Measurements from ENCODE around the gene FOXL1. TPM values are rescaled to one million over a fixed set of nuclear protein-coding genes. Genes with fewer than 3 reads are reported as not detected.

FOXL1 gene
- total and polyA plus RNA-seq, 2 of the 13 experiments (the other 11 are each of a cell fraction or from before 2014, with no cell fraction given): not detected

- TF ChIP-seq PAXIP1 (CRISPR knock-in tag; conservative IDR thresholded peaks at IDR 0.05) (no peak), THYN1 (CRISPR knock-in tag; IDR thresholded peaks at IDR 0.05; ENCODE audit: borderline replicate concordance, low read depth) (no peak)
These were observed 46.7 kb downstream of the FOXL1 start (continued) for GRCh38 chr16:86625029-86625428.

- WGBS (ENCODE audit: low lambda C conversion rate): 27% methylated on average over 7 of the region's 7 CpGs
- BruUV-seq (replicated peaks): no TSS peak
- no peak for FAIRE-seq
- H4K20me1 ChIP-seq (ENCODE audit: insufficient read depth, low read length): no peaks in the 10 kb centered on the region
- no peak overlapping the region for H3K27ac ChIP-seq (ENCODE audit: extremely low read length, insufficient read depth, low read length)
- in situ Hi-C loops (cut with HindIII; ENCODE audit: extremely low pct_ligation_motif_present, low pct_unique_long_range_greater_than_20kb) (no loop called here), intact Hi-C loops (cut with micrococcal nuclease; ENCODE audit: unreplicated experiment) (no loop called here)
- H2AFZ ChIP-seq (ENCODE audit: low read length): no peak overlapping the region
- no peaks in the 10 kb centered on the region for H3K79me2 ChIP-seq (ENCODE audit: insufficient read depth, low read length)
- no peak overlapping the region for H3K9ac ChIP-seq (ENCODE audit: insufficient read depth, low read depth, low read length)
- no peaks in the 10 kb centered on the region for H3K4me1 ChIP-seq (ENCODE audit: insufficient read depth, low read length)
- CTCF ChIA-PET (ENCODE audit: low intra/inter-chr PET ratio, low total read pairs): no interaction called here
- no peaks in the 10 kb centered on the region for H3K36me3 ChIP-seq (replicated peaks in 1 of 2; ENCODE audit: control insufficient read depth in 1 of 2, insufficient read depth in 2 of 2, low read length in 2 of 2)
- TF ChIP-seq BHLHE40 (IDR thresholded peaks at IDR 0.05; ENCODE audit: low read length) (0 out of 2 replicates have a peak, but pooled peaks have one; percentile 6), E2F1 (CRISPR knock-in tag; IDR thresholded peaks at IDR 0.05) (no peak)
- H3K4me3 ChIP-seq (replicated peaks in 1 of 3; ENCODE audit: insufficient read depth in 1 of 3, low read depth in 2 of 3, low read length in 3 of 3): no peak overlapping the region
- no peak for DNase-seq (ENCODE audit: low spot score)
- H3K4me2 ChIP-seq (ENCODE audit: low read depth, low read length): no peak overlapping the region
- peaks cover 5 to 54% of the 10 kb centered on the region in 2 experiments; a peak in 4 of 5 replicates for H3K27me3 ChIP-seq (ENCODE audit: control insufficient read depth in 1 of 2, insufficient read depth in 2 of 2, low read length in 2 of 2)
- POLR2A ChIA-PET: no interaction called here
- no peaks in the 10 kb centered on the region for H3K9me3 ChIP-seq (ENCODE audit: low read length)
- no peak for ATAC-seq
These were observed 47.5 kb downstream of the FOXL1 start for GRCh38 chr16:86625821-86626220.
